ENCODE measurements around the gene KAT6B.

The KAT6B gene

DNA sequence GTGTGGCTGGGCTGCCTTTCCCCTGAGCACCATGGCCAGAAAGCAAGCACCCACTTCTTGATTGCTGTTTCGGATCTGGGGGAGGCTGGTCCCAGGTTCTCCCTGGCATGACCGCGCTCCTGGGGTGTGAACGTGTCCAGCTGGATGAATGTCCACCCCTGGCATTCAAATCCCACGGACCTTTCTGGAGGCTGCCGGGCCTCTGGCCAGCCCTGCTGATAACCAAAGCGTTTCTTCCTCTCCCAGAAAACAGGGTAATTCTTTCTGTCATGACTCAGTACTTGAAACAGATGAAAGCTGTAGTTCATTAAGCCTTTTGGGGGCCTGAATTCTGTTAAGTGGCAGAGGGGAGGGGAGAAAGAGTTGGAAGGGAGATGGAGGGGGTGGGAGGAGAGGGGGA lies 211.9 kb downstream of the KAT6B start:
- H3K27ac ChIP-seq = no peak overlapping the region
- no peak for TF ChIP-seq ZFX (IDR thresholded peaks at IDR 0.05; ENCODE audit: borderline replicate concordance)
- TF ChIP-seq, protein P1, sequence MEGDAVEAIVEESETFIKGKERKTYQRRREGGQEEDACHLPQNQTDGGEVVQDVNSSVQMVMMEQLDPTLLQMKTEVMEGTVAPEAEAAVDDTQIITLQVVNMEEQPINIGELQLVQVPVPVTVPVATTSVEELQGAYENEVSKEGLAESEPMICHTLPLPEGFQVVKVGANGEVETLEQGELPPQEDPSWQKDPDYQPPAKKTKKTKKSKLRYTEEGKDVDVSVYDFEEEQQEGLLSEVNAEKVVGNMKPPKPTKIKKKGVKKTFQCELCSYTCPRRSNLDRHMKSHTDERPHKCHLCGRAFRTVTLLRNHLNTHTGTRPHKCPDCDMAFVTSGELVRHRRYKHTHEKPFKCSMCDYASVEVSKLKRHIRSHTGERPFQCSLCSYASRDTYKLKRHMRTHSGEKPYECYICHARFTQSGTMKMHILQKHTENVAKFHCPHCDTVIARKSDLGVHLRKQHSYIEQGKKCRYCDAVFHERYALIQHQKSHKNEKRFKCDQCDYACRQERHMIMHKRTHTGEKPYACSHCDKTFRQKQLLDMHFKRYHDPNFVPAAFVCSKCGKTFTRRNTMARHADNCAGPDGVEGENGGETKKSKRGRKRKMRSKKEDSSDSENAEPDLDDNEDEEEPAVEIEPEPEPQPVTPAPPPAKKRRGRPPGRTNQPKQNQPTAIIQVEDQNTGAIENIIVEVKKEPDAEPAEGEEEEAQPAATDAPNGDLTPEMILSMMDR (IDR thresholded peaks at IDR 0.05) = no peak

DNA sequence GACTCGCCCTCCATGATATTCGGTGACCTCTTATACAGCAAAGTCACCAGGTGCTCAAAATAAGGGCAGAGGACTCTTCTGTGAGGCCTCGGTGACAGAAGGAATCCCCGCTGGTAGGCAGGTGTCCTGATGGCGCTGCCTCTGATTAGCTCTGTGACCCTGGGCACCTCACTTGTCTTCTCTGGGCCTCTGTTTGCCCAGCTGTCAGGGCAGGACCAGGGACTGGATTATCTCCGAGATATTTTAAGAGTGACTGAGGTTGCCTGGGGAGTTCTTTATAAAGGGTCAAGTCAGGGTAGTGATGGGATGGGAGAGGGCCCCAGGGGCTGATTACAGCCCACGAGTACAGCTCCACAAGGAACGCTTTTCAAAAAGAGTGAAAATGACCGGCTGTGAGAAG lies 214.2 kb downstream of the KAT6B start:
- no peak overlapping the region for H3K27ac ChIP-seq
- TF ChIP-seq, protein P1 (IDR thresholded peaks at IDR 0.05) = no peak
- TF ChIP-seq ZFX (IDR thresholded peaks at IDR 0.05; ENCODE audit: borderline replicate concordance) = no peak

DNA sequence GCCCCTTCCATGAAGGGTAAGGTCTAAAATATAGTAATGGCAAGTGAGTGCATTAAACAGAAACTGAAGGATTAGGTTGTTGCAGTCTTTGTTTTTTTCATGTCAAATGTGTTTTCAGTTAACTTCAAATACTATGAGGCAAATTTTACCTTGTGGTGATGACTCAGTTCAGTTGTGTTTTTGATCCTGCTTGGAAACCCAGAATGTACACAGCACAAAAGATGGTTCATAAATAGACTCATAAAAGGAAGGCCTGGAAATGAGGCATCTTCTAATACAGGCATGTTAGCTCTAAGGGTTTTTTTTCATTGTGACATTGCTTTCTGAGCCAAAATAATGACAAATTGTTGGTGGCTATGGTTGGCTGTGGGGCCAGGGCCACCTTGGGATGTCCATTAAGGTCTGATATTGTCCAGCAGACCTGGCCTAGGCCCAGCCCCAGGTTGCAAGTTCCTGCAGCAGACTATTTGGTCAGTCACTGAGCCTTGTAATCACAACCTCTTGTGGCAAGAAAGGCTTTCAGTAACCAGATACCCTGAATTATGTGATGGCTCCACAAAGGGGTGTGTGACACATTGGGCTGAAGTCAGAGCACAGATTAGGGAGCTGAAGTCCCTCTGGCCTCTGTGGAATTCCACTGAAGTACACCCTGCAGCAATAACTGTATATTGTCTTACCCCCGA lies 216.0 kb downstream of the KAT6B start:
- no peak overlapping the region for H3K27ac ChIP-seq
- TF ChIP-seq ZFX (IDR thresholded peaks at IDR 0.05; ENCODE audit: borderline replicate concordance) = no peak
- TF ChIP-seq, protein P1 (IDR thresholded peaks at IDR 0.05) = no peak

DNA sequence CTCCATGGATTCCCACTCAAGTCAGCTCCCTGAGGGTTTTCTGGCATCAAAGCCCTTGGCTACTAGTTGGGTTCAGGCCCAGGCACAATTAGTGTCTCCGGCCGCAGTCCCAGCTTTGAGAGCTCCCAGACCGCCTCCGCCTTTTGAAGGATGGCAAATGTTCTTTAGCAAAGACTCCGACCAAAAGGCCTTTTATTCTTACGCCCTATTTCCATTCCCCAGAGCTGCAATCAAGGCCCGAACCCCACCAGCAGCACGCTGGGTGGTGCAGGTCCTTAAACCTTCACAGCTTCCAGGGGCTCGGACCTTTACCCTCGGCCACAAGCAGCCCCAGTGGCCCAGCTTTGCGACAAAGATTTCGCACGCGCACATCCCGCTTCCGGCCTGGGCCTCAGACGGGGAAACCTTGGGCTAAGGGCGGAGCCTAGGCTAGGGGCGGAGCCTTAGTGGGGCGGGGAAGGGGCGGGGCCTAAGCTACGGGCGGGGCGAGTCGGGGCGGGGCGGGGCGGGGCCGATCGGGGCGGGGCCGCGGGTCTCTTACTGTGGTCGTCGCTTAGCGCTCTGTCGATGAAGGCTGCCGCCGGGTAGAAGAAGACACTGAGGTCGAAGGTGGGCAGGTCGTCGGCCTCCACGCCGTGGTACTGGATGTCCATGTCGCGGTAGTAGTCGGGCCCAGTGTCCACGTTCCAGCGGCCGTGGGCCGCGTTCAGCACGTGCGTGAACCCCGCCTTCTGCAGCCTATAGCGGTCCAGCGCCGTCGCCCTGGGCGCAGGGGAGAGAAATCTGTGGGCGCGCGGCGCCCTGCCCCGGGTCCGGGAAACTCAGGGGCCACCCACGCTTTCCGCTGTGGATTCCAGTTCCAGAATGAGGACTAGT lies 217.1 kb downstream of the KAT6B start:
- TF ChIP-seq, protein P1 (IDR thresholded peaks at IDR 0.05) = no peak
- no peak for TF ChIP-seq ZFX (IDR thresholded peaks at IDR 0.05; ENCODE audit: borderline replicate concordance)
- H3K27ac ChIP-seq = no peak overlapping the region

DNA sequence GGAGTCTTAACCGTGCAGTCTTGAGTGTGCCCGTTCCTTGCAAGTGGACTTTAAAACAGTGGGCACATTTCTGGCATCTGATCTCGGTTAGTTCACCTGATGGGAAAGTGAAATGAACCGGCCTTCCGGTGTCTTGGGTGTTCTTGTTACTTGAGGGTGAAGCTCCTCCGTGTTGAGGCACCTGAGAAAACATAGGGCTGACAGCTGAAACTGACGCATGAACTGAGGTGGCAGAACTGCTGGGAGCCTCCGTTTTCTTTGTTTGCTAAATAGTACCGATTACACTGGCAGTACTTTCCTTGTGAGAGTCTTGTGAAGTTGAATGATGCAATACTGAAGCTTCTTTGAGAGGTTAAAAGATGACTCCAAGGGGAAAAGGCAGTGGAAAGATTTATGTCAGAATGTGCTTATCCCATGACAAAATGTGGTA lies 222.3 kb downstream of the KAT6B start:
- H3K27ac ChIP-seq = no peak overlapping the region

DNA sequence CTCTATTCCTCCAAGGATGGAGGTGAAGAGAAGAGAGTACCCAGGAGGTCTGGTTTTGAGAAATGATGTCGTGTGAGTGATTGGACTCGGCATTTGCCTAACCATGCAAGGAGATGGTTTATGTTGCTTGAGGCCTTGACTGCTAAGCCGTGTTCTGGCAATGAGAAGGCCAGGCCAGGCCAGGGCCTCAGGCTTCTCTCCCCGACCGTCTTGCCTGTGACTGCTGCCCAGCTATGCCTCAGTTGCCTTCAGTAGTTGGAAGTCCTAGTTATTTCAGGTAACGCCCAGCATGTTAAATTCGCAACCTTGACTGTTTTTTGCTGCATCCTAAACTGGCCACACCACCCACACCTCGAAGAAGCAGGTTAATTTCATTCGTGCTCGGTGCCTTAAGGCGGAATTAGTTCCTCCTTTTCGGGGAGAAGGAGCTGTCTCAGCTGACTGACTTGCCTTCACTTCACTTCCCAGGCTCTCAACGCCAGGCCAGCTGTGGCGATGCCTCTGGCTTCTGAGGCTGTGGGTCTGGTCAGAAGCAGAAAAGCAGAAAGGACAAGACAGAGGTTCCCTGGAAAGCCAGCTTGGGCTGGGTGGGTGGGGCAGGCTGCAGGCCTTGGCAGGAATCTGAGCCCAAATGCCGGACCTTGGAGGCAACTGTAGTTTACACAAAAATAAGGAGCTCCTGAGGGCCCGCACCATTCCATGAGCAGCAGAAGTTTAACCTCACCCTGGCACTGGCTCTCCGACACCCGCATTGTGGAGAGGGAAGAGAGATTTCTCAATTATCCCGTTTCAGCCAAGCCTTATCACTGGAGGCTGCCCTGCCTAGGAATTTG lies 223.1 kb downstream of the KAT6B start:
- TF ChIP-seq, protein P1 (IDR thresholded peaks at IDR 0.05) = no peak
- no peak for TF ChIP-seq ZFX (IDR thresholded peaks at IDR 0.05; ENCODE audit: borderline replicate concordance)
- no peak overlapping the region for H3K27ac ChIP-seq

More for the DNA sequence above, 222.3 kb downstream of the KAT6B start:
- TF ChIP-seq ZFX (IDR thresholded peaks at IDR 0.05; ENCODE audit: borderline replicate concordance) = no peak

DNA sequence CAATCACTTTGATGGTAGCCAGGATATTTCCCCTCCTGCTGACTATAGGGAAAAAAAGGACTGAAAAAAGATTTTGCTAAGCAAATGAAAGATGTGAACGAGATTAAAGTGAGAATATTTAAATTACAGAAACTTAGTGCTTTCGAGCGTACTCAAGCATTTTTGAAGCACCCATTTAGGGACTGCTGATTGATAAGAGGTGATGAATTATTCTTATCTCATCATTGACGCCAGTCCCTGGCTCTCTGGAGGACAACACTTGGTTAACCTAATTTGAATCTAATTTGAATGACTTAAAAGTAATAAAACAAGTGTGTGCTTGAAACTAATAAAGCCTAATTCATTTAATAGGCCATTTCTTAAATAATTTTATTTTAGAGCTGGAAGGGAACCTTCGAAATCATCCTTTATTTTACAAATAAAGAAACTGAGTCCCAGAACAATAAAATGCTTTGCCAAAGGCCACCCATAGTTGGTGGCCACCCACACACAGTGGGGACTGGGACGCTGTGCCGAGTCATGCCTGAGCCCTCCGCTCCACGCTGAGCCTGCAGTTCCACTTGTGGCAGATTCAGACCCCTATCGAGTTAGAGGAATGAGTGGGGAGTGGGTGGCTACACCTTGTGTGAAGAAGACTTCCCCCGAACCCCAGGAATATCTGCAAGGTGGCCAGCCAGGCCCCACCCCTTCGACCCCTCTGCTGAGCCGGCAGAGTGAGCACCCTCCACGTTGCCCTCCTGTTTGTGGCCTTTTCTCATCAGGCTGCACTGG lies 223.9 kb downstream of the KAT6B start:
- TF ChIP-seq, protein P1 (IDR thresholded peaks at IDR 0.05) = no peak
- TF ChIP-seq ZFX (IDR thresholded peaks at IDR 0.05; ENCODE audit: borderline replicate concordance) = no peak
- no peak overlapping the region for H3K27ac ChIP-seq

All from 22Rv1 (cell line).